Measurements from ENCODE around the gene WRAP53. TPM values are rescaled to one million over a fixed set of nuclear protein-coding genes. Genes with fewer than 3 reads are reported as not detected.
"Not testable (repeated sequence)": the region's sequence is repeated elsewhere in the genome, so short reads cannot be mapped to it uniquely, and the experiment has no call there.

WRAP53 gene
- total RNA-seq (1 to 10 TPM; 3.6 to 4.8 TPM), polyA plus RNA-seq (1 to 10 TPM; 4.8 to 7.3 TPM)
- long read RNA-seq, donor 1, full-length matches to known transcripts, result 12 of 15 reads
- long read RNA-seq, donor 1, partial matches to known transcripts, result 1 of 15 reads
- long read RNA-seq, donor 1, other reads (novel, unspliced or antisense), result 2 of 15 reads
- long read RNA-seq, donor 2, full-length matches to known transcripts, result 4 of 4 reads
- long read RNA-seq, donor 2, partial matches to known transcripts, result 0 of 4 reads
- long read RNA-seq, donor 2, other reads (novel, unspliced or antisense), result 0 of 4 reads

DNA sequence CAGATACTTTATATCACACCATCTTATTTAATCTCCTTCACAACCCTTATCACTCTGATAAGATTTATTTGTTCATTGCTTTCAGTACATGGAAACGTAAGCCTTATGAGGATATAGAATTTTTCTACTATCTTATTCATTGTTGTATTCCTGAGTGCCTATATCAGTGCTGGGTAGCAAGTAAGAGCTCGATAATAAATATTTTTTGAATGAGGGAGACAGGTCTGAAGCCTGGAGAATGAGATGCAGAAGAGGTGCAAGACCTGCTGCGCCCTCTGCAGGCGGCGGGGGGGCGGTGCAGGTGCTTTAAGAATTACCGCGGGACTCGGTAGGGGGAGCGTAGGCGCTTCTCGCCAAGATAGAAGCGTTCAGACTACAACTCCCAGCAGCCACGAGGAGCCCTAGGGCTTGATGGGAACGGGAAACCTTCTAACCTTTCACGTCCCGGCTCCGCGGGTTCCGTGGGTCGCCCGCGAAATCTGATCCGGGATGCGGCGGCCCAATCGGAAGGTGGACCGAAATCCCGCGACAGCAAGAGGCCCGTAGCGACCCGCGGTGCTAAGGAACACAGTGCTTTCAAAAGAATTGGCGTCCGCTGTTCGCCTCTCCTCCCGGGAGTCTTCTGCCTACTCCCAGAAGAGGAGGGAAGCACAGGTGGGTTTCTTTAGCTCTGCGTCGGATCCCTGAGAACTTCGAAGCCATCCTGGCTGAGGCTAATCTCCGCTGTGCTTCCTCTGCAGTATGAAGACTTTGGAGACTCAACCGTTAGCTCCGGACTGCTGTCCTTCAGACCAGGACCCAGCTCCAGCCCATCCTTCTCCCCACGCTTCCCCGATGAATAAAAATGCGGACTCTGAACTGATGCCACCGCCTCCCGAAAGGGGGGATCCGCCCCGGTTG lies at the start of gene WRAP53:
TSS of gene WRAP53 (plus strand) at position 570 of the 900 bp plus-strand sequence. CDS start at position 742, 172 bp downstream.
- ATAC-seq (ENCODE audit: low FRiP score) (peak; percentile 95), DNase-seq (peak; percentile 98)
- 0% methylated on average over 48 to 51 of the region's 51 CpGs for WGBS, 2 donors
- H3K4me3 ChIP-seq (ENCODE audit: low read length in 2 of 2), result peak within 1 kb of the TSS; percentile 91 to 96
- H3K9me3 ChIP-seq (ENCODE audit: control insufficient read depth, low read length), result no peaks in the 10 kb centered on the region
- H3K4me1 ChIP-seq (ENCODE audit: control insufficient read depth in 1 of 2, insufficient read depth in 2 of 2, low read length in 2 of 2), result no peaks in the 10 kb centered on the region
- intact Hi-C loops (cut with DNase I), result loop anchor here (1.0 to 10.0 kb wide), 4 partner anchors 61 to 467 kb away; partner anchors contain the start of genes SAT2 (in 2 of the 2) and PER1 (in 1 of the 2)
- peak within 1 kb of the TSS in 1 of 2 donors; percentile 96 for H3K27ac ChIP-seq (ENCODE audit: low read depth in 1 of 2, low read length in 2 of 2)
- no peaks in the 10 kb centered on the region for H3K36me3 ChIP-seq (ENCODE audit: control insufficient read depth in 1 of 2, insufficient read depth in 2 of 2, low read length in 1 of 2)
- no peaks in the 10 kb centered on the region for H3K27me3 ChIP-seq (ENCODE audit: control insufficient read depth in 1 of 2, insufficient read depth in 2 of 2, low read length in 1 of 2)

DNA sequence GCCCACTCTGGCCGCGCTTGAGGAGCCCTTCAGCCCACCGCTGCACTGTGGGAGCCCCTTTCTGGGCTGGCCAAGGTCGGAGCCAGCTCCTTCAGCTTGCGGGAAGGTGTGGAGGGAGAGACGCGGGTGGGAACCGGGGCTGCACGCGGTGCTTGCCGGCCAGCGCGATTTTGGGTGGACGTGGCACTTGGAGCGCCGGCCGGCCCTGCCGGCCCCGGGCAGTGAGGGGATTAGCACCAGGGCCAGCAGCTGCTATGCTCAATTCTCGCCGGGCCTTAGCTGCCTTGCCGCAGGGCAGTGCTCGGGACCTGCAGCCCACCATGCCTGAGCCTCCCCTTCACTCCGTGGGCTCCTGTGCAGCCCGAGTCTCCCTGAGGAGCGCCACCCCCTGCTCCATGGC lies 47.5 kb upstream of the WRAP53 start:
- ATAC-seq (ENCODE audit: low FRiP score) (no peak), DNase-seq (peak in 1 of 2 donors; percentile 68)
- Histone ChIP-seq H3K27me3 (ENCODE audit: control insufficient read depth in 1 of 2, insufficient read depth in 2 of 2, low read length in 1 of 2) (no peaks in the 10 kb centered on the region), H3K9me3 (ENCODE audit: control insufficient read depth, low read length) (no peaks in the 10 kb centered on the region), H3K4me1 (ENCODE audit: control insufficient read depth in 1 of 2, insufficient read depth in 2 of 2, low read length in 2 of 2) (no peaks in the 10 kb centered on the region), H3K27ac (ENCODE audit: low read depth in 1 of 2, low read length in 2 of 2) (no peak overlapping the region), H3K36me3 (ENCODE audit: control insufficient read depth in 1 of 2, insufficient read depth in 2 of 2, low read length in 1 of 2) (no peaks in the 10 kb centered on the region), H3K4me3 (ENCODE audit: low read length in 2 of 2) (no peak overlapping the region)
- 94 to 96% methylated on average over 19 to 26 of the region's 26 CpGs for WGBS, 2 donors
- intact Hi-C loops (cut with DNase I), result no loop called here

DNA sequence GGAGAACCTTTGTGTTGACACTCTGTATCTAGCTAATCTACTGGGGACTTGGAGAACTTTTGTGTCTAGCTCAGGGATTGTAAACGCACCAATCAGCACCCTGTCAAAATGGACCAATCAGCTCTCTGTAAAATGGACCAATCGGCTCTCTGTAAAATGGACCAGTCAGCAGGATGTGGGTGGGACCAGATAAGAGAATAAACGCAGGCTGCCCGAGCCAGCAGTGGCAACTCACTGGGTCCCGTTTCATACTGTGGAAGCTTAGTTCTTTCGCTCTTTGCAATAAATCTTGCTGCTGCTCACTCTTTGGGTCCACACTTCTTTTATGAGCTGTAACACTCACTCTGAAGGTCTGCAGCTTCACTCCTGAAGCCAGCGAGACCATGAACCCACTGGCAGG lies 46.6 kb upstream of the WRAP53 start:
- H3K4me3 ChIP-seq (ENCODE audit: low read length in 2 of 2); H3K9me3 ChIP-seq (ENCODE audit: control insufficient read depth, low read length); H3K4me1 ChIP-seq (ENCODE audit: control insufficient read depth in 1 of 2, insufficient read depth in 2 of 2, low read length in 2 of 2); H3K27ac ChIP-seq (ENCODE audit: low read depth in 1 of 2, low read length in 2 of 2); ATAC-seq (ENCODE audit: low FRiP score); DNase-seq; H3K27me3 ChIP-seq (ENCODE audit: control insufficient read depth in 1 of 2, insufficient read depth in 2 of 2, low read length in 1 of 2); intact Hi-C loops (cut with DNase I); H3K36me3 ChIP-seq (ENCODE audit: control insufficient read depth in 1 of 2, insufficient read depth in 2 of 2, low read length in 1 of 2): not testable (repeated sequence)
- 46 to 53% methylated on average over 7 of the region's 7 CpGs for WGBS, 2 donors

DNA sequence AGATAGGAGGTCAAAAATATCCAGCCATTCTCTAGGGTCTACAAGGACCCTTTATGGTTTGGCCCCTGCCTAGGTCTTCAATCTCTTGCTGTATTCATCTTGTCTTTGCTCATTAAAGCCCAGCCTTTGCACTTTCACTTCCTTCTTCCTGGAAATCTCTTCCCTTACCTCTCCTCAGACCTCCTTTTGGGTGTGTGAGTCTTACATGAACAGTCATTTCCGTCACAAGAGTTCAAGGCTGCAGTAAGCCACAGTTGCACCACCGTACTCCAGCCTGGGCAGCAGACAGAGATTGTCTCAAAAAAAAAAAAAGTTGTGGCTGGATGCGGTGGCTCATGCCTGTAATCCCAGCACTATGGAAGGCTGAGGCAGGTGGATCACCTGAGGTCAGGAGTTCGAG lies 43.5 kb upstream of the WRAP53 start:
- Histone ChIP-seq H3K27ac (ENCODE audit: low read depth in 1 of 2, low read length in 2 of 2) (no peak overlapping the region), H3K27me3 (ENCODE audit: control insufficient read depth in 1 of 2, insufficient read depth in 2 of 2, low read length in 1 of 2) (no peaks in the 10 kb centered on the region), H3K4me3 (ENCODE audit: low read length in 2 of 2) (no peak overlapping the region), H3K36me3 (ENCODE audit: control insufficient read depth in 1 of 2, insufficient read depth in 2 of 2, low read length in 1 of 2) (no peaks in the 10 kb centered on the region), H3K9me3 (ENCODE audit: control insufficient read depth, low read length) (peaks cover 2% of the 10 kb centered on the region), H3K4me1 (ENCODE audit: control insufficient read depth in 1 of 2, insufficient read depth in 2 of 2, low read length in 2 of 2) (no peaks in the 10 kb centered on the region)
- intact Hi-C loops (cut with DNase I), result no loop called here
- 88 to 94% methylated on average over 4 of the region's 4 CpGs for WGBS, 2 donors
- ATAC-seq (ENCODE audit: low FRiP score) (no peak), DNase-seq (no peak)

DNA sequence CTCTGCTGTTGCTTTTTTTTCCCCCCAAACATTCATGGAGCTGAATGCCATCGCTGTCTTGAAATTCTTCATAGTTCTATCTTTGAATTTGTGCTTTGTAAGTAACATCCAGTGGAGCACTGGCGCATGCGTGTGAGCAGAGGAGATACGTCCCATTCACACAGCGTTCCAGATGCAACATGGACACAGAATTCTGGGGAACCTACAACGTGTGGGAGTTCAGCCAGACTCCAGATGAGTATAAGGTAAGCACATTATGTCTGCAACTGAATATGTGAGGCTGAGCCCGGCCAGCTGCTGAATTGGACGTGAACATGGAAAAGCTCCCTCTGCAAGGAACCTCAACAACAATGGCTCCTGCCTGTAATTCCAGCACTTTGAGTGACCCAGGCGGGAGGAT lies 41.8 kb upstream of the WRAP53 start:
- no peak for ATAC-seq (ENCODE audit: low FRiP score)
- peaks cover 2% of the 10 kb centered on the region for H3K9me3 ChIP-seq (ENCODE audit: control insufficient read depth, low read length)
- DNase-seq, result no peak
- intact Hi-C loops (cut with DNase I), result no loop called here
- no peak overlapping the region for H3K27ac ChIP-seq (ENCODE audit: low read depth in 1 of 2, low read length in 2 of 2)
- no peak overlapping the region for H3K4me3 ChIP-seq (ENCODE audit: low read length in 2 of 2)
- WGBS, 2 donors, result 70 to 77% methylated on average over 9 of the region's 9 CpGs
- H3K36me3 ChIP-seq (ENCODE audit: control insufficient read depth in 1 of 2, insufficient read depth in 2 of 2, low read length in 1 of 2), result no peaks in the 10 kb centered on the region
- no peaks in the 10 kb centered on the region for H3K4me1 ChIP-seq (ENCODE audit: control insufficient read depth in 1 of 2, insufficient read depth in 2 of 2, low read length in 2 of 2)
- H3K27me3 ChIP-seq (ENCODE audit: control insufficient read depth in 1 of 2, insufficient read depth in 2 of 2, low read length in 1 of 2), result no peaks in the 10 kb centered on the region

DNA sequence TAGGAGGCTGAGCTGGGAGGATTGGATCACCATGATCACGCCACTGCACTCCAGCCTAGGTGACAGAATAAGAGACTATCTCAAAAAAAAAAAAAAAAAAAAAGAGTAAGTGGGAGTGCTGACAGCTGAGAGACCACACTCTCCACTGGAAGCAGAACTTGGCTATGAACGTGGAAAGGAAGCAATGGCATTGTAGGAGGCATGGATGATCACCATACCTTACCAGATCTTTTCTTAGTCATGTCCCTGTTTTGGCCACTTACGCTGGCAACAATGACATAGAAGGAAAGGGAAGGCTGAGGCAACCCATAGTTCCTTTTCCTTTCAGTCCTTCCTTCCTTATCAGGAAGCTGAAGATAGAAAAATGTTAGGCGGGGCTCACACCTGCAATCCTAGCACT lies 41.3 kb upstream of the WRAP53 start:
- intact Hi-C loops (cut with DNase I), result no loop called here

DNA sequence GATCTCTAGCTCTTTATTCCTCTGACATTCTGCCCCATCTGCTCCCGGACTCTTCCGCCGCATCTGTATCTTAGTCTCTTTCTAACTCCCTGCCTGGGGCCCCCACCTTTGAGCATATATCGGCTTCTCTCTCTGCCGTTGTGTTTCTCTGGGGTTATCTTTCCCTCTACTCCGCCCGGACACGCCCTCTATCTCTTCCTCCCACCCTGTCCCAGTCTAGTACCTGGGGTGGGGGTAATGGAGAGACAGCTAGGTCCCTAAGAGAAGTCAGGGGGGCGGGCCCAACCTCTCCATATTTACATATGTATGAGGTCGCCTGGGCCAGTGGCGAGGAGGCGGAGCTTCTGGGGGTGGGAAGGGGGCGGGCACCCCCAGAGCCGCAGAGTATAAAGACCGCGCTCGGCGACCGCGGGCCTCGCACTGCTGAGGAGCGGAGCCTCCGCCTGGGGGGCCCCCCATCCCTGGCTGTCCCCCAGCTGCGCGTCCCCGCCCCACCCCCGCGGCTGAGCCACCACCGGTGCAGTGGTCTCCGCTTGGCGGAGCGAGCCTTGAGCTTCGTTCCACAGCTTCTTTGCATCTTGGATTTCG lies 37.7 kb upstream of the WRAP53 start, which contains the start of gene ATP1B2:
TSS of gene ATP1B2 (plus strand) at position 418 of the 588 bp plus-strand sequence. CDS start 593 bp downstream, outside the sequence.
- WGBS, 2 donors, result 1 to 2% methylated on average over 31 to 34 of the region's 34 CpGs
- peaks cover 2% of the 10 kb centered on the region for H3K9me3 ChIP-seq (ENCODE audit: control insufficient read depth, low read length)
- peak; percentile 76 for ATAC-seq (ENCODE audit: low FRiP score)
- peak; percentile 64 to 86 for DNase-seq
- H3K4me1 ChIP-seq (ENCODE audit: control insufficient read depth in 1 of 2, insufficient read depth in 2 of 2, low read length in 2 of 2), result no peaks in the 10 kb centered on the region
- H3K4me3 ChIP-seq (ENCODE audit: low read length in 2 of 2), result peak within 1 kb of the TSS; percentile 1 to 14
- no peak within 1 kb of the TSS for H3K27ac ChIP-seq (ENCODE audit: low read depth in 1 of 2, low read length in 2 of 2)
- no peaks in the 10 kb centered on the region for H3K36me3 ChIP-seq (ENCODE audit: control insufficient read depth in 1 of 2, insufficient read depth in 2 of 2, low read length in 1 of 2)
- H3K27me3 ChIP-seq (ENCODE audit: control insufficient read depth in 1 of 2, insufficient read depth in 2 of 2, low read length in 1 of 2), result no peaks in the 10 kb centered on the region
- intact Hi-C loops (cut with DNase I), result no loop called here

More for the DNA sequence above, 41.3 kb upstream of the WRAP53 start:
- Histone ChIP-seq H3K4me1 (ENCODE audit: control insufficient read depth in 1 of 2, insufficient read depth in 2 of 2, low read length in 2 of 2) (no peaks in the 10 kb centered on the region), H3K27ac (ENCODE audit: low read depth in 1 of 2, low read length in 2 of 2) (no peak overlapping the region), H3K9me3 (ENCODE audit: control insufficient read depth, low read length) (peaks cover 2% of the 10 kb centered on the region), H3K36me3 (ENCODE audit: control insufficient read depth in 1 of 2, insufficient read depth in 2 of 2, low read length in 1 of 2) (no peaks in the 10 kb centered on the region), H3K27me3 (ENCODE audit: control insufficient read depth in 1 of 2, insufficient read depth in 2 of 2, low read length in 1 of 2) (no peaks in the 10 kb centered on the region), H3K4me3 (ENCODE audit: low read length in 2 of 2) (no peak overlapping the region)
- WGBS, 2 donors, result 82% methylated on average over 4 of the region's 4 CpGs
- ATAC-seq (ENCODE audit: low FRiP score) (no peak), DNase-seq (no peak)

DNA sequence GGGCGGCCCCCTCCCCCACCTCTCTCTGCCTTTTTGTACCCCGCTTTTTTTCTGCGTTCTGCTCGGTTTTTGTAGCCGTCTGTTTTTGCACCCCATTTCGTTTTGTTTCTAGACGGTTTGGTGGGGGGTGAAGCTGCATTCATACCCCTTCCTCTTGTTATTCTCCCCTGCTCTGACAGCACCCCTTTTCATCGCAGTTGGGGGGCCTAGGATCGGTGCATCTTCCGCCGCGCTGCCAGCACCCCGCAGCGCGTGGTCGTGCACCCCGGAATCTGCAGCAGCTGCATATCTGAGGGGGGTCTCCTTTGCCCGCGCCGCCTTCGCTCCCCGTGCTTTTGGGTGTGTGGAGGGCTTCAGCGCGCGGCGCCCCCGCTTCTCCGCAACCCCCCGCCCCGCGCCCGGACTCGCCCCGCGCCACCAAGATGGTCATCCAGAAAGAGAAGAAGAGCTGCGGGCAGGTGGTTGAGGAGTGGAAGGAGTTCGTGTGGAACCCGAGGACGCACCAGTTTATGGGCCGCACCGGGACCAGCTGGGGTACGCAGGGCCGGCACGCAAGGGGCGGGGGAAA lies 37.1 kb upstream of the WRAP53 start:
- no peak for ATAC-seq (ENCODE audit: low FRiP score)
- intact Hi-C loops (cut with DNase I), result no loop called here
- peak overlapping the region in 1 of 2 donors; percentile 1 for H3K4me3 ChIP-seq (ENCODE audit: low read length in 2 of 2)
- 1% methylated on average over 43 to 45 of the region's 45 CpGs for WGBS, 2 donors
- no peaks in the 10 kb centered on the region for H3K4me1 ChIP-seq (ENCODE audit: control insufficient read depth in 1 of 2, insufficient read depth in 2 of 2, low read length in 2 of 2)
- H3K36me3 ChIP-seq (ENCODE audit: control insufficient read depth in 1 of 2, insufficient read depth in 2 of 2, low read length in 1 of 2), result no peaks in the 10 kb centered on the region
- H3K27me3 ChIP-seq (ENCODE audit: control insufficient read depth in 1 of 2, insufficient read depth in 2 of 2, low read length in 1 of 2), result no peaks in the 10 kb centered on the region
- peak in 1 of 2 donors; percentile 66 for DNase-seq
- peaks cover 2% of the 10 kb centered on the region for H3K9me3 ChIP-seq (ENCODE audit: control insufficient read depth, low read length)
- H3K27ac ChIP-seq (ENCODE audit: low read depth in 1 of 2, low read length in 2 of 2), result no peak overlapping the region
